ENCODE results near the gene WDR27. TPM values are rescaled to one million over a fixed set of nuclear protein-coding genes. Genes with fewer than 3 reads are reported as not detected.

Gene WDR27
- total and polyA plus RNA-seq, 5 experiments from 2014 or later: 3.7 to 80.9 (median 7.3) TPM

DNA sequence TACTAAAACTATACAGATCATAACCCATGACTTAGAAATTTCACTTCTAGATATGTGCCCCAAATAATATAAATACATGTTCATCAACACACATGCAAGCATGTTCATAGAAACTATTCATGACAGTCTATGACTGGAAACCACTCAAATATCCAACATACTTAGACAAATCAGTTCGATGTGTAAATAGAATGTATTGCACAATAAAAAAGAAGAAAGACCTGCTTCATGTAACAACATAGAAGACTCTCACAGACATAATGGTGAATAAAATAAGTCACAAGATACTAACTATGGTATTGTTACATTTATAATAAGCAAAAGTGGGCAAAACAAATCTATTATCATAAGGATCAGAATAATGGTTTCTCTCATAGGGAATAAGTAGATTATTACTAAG lies 284.7 kb downstream of the WDR27 start:
- DNase-seq (no peak), ATAC-seq (no peak)
- Mint-ChIP-seq H3K27ac (no peak overlapping the region), H3K9me3 (peaks cover 4 to 34% (median 18%) of the 10 kb centered on the region in 9 donors), H3K27me3 (peaks cover 0 to 8% (median 6%) of the 10 kb centered on the region in 5 donors), H3K4me3 (no peak overlapping the region), H3K4me1 (no peaks in the 10 kb centered on the region), H3K36me3 (peaks cover 0 to 20% (median 2%) of the 10 kb centered on the region in 3 donors)
- POLR2A ChIA-PET: no interaction called here

DNA sequence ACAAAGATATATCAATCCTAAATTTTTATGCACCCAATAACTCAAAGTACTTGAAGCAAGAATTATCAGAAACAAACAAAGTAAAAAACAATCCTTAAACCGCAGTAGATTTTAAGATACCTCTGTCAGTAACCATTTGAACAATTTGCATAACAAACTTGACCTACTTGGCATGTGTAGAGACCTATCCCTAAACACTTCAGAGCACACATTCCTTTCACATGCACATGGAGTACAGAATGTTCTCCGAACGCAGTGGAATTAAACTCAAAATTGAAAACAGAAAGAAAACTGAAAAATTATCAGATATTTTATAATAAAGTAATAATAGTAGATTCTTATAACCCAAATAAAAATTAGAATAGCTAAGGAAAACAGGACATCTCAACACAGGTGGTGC lies 285.6 kb downstream of the WDR27 start:
- Mint-ChIP-seq H3K4me1 (no peaks in the 10 kb centered on the region), H3K9me3 (peaks cover 4 to 34% (median 18%) of the 10 kb centered on the region in 9 donors), H3K27ac (no peak overlapping the region), H3K27me3 (peaks cover 0 to 9% (median 0%) of the 10 kb centered on the region in 5 donors), H3K36me3 (peaks cover 0 to 20% (median 2%) of the 10 kb centered on the region in 3 donors), H3K4me3 (no peak overlapping the region)
- DNase-seq: no peak
- ATAC-seq: no peak
- POLR2A ChIA-PET: no interaction called here

DNA sequence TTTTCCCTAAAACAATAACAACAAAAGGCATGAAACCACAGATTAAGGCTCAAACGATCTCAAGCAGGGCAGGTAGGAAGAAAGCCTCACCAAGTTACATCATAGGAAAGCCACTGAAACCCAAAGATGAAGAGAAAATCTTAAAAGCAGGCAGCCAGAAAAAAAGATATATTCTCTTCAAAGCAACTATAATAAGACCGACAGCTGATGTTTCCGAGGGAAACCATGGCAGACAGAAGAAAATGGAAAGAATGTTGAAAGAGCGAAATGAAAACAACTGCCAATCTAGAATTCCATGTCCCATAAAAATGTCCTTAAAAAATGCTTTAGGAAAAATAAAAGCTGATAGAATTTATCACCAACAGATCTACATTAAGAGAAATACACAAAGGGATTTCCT lies 286.6 kb downstream of the WDR27 start:
- Mint-ChIP-seq H3K9me3 (peaks cover 4 to 34% (median 18%) of the 10 kb centered on the region in 9 donors), H3K27me3 (peaks cover 1 to 11% (median 8%) of the 10 kb centered on the region in 5 donors), H3K4me3 (no peak overlapping the region), H3K27ac (no peak overlapping the region), H3K36me3 (peaks cover 0 to 24% (median 2%) of the 10 kb centered on the region in 3 donors), H3K4me1 (no peaks in the 10 kb centered on the region)
- DNase-seq (no peak), ATAC-seq (no peak)
- POLR2A ChIA-PET: no interaction called here

DNA sequence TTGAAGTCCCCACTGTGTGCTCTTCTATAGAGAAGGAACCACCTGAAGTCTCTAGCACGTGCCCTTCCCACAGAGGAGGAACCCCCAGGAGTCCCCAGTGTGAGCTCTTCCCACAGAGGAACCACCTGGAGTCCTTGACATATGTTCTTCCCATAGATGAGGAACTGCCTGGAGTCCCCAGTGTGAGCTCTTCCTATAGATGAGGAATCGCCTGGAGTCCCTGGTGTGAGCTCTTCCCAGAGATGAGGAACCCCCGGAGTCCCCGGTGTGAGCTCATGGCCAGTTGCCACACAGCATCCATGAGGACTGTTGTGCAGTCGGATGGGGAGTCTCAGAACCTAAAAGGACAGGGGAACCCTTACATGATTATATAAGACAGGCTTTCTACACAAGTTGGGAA lies 290.1 kb downstream of the WDR27 start:
- H3K36me3 Mint-ChIP-seq: peaks cover 0 to 28% (median 2%) of the 10 kb centered on the region in 3 donors
- POLR2A ChIA-PET: no interaction called here
- H3K4me3 Mint-ChIP-seq: no peak overlapping the region
- no peaks in the 10 kb centered on the region for H3K4me1 Mint-ChIP-seq
- no peak overlapping the region for H3K27ac Mint-ChIP-seq
- DNase-seq (no peak), ATAC-seq (no peak)
- H3K9me3 Mint-ChIP-seq: peaks cover 4 to 34% (median 18%) of the 10 kb centered on the region in 9 donors
- H3K27me3 Mint-ChIP-seq: peaks cover 1 to 19% (median 16%) of the 10 kb centered on the region in 5 donors

DNA sequence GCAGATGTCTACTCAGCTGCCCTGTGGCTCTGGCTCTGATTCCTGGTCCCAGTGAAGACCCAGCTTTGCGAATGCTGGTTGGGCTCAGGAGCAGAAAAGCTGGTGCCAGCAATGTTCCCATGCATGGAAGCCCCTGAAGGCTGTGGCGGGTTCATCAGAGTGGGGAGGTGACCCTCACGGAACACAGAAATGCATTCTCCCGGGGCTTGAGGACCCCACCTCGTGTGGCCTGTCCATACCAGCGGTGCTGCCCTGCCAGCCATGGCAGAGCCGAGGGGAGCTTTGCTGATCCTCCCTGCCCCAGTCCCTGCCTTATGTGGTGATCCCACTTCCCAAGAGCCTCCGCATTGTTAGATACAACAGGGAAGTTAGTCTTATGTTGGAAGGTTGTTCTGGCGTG lies 290.5 kb downstream of the WDR27 start:
- ATAC-seq: no peak
- DNase-seq: no peak
- peaks cover 1 to 19% (median 17%) of the 10 kb centered on the region in 5 donors for H3K27me3 Mint-ChIP-seq
- POLR2A ChIA-PET: no interaction called here
- no peaks in the 10 kb centered on the region for H3K4me1 Mint-ChIP-seq
- H3K27ac Mint-ChIP-seq: no peak overlapping the region
- H3K4me3 Mint-ChIP-seq: no peak overlapping the region
- peaks cover 4 to 34% (median 18%) of the 10 kb centered on the region in 9 donors for H3K9me3 Mint-ChIP-seq
- peaks cover 0 to 28% (median 2%) of the 10 kb centered on the region in 3 donors for H3K36me3 Mint-ChIP-seq

DNA sequence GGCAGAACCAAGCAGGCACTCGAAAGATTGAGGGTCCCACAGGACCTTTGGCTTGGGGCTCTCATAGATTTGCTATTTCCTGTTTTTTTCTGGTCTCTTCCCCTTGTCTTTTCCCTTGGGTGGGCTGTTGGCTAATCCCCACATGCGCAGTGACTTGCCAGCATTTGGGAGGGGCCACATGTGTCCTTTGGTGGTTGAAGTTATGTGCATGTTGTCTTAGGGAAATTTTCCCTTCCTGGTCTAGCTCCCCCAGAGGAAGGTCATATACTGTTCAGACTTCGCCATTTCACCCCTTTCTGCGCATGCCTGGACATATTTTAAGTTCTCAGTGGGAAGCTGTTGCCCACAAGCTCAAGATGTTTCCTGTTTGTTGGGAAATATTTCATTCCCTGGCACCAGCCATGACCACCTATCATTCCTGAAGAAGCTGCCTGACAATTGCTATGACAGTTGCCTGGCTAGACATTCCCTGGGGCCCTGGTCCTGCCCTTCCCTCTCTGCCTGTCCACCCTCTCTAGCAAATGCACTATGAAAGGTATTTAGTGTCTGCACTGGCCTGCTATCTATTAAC lies 292.0 kb downstream of the WDR27 start:
- Mint-ChIP-seq H3K9me3 (peaks cover 0 to 24% (median 11%) of the 10 kb centered on the region in 9 donors), H3K27me3 (peaks cover 1 to 20% (median 17%) of the 10 kb centered on the region in 5 donors), H3K36me3 (peaks cover 0 to 23% (median 2%) of the 10 kb centered on the region in 3 donors), H3K4me1 (no peaks in the 10 kb centered on the region), H3K27ac (no peak overlapping the region), H3K4me3 (no peak overlapping the region)
- DNase-seq (no peak), ATAC-seq (no peak)
- POLR2A ChIA-PET: no interaction called here

DNA sequence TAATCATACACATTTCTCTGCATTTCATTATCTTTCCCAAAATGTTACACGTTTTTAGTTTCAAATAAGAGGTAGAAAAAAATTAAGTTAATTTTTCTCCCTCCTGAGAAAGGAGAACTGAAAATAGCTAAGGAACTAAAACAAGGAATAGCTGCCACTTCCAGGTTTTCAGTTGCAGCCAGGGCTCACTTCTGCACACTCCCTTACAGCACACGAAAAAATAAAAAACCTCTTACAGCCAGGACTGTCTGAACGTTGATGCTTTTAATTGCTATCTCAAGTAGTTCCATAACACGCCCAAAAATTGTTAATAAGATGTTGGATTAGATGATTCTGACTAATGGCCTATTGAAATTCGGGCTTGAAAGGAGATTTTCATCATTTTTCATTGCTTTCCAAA lies 294.5 kb downstream of the WDR27 start:
- H3K4me3 Mint-ChIP-seq: no peak overlapping the region
- no peak overlapping the region for H3K27ac Mint-ChIP-seq
- peaks cover 5 to 26% (median 17%) of the 10 kb centered on the region in 5 donors for H3K27me3 Mint-ChIP-seq
- H3K4me1 Mint-ChIP-seq: no peaks in the 10 kb centered on the region
- H3K9me3 Mint-ChIP-seq: peaks cover 0 to 4% (median 0%) of the 10 kb centered on the region in 9 donors
- POLR2A ChIA-PET: no interaction called here
- no peak for DNase-seq
- peaks cover 0 to 8% (median 0%) of the 10 kb centered on the region in 3 donors for H3K36me3 Mint-ChIP-seq
- no peak for ATAC-seq

Other genes with a start within 250 kb of the WDR27 start
- gene C6orf120, start 97 bp upstream of the WDR27 start, total RNA-seq: 10 to 100 TPM; 30.7 to 30.8 TPM
- 10 to 100 TPM in 1 of 3 donors, 1 to 10 TPM in 2; 7.9 to 10.1 (median 8.1) TPM for gene C6orf120, start 97 bp upstream of the WDR27 start, polyA plus RNA-seq
- gene PHF10, start 22.5 kb upstream of the WDR27 start, total RNA-seq: 100 to 1,000 TPM; 124 to 126 TPM
- gene PHF10, start 22.5 kb upstream of the WDR27 start, polyA plus RNA-seq: 10 to 100 TPM; 13.1 to 23.2 (median 13.7) TPM
- gene DYNLT2, start 49.5 kb upstream of the WDR27 start, total RNA-seq: 1 to 10 TPM; 7.2 to 7.4 TPM
- gene DYNLT2, start 49.5 kb upstream of the WDR27 start, polyA plus RNA-seq: under 1 TPM; 0.35 to 0.67 (median 0.63) TPM
- gene ERMARD, start 49.6 kb upstream of the WDR27 start, total RNA-seq: 10 to 100 TPM; 38.7 to 41.5 TPM
- gene ERMARD, start 49.6 kb upstream of the WDR27 start, polyA plus RNA-seq: 10 to 100 TPM in 1 of 3 donors, 1 to 10 TPM in 2; 9.2 to 12.4 (median 9.2) TPM

Data from naive thymus-derived CD8-positive, alpha-beta T cell (primary cell).